Lower leg skin (tissue), 3 donors: ENCODE data around the gene MLEC.

Experiments used
- CTCF ChIP-seq, 3 donors: fragments of 450-650 bp; IDR thresholded peaks; one replicate each; pipeline ENCODE4 v1.5.1; 2016; ENCODE audit warnings: antibody characterized with exemption in 3 of 3, mild to moderate bottlenecking in 3 of 3, moderate library complexity in 2 of 3
- POLR2A ChIP-seq, 2 donors: fragments of 450-650 bp; IDR thresholded peaks; one replicate each; pipeline ENCODE4 v1.6.1; 2016 to 2017; ENCODE audit warnings: antibody characterized with exemption in 2 of 2, mild to moderate bottlenecking in 1 of 2, moderate library complexity in 1 of 2

GRCh38 chr12:120686690-120687577 is at the start of gene MLEC:
- TF ChIP-seq POLR2A (IDR thresholded peaks at IDR 0.05), result no peak
- no peak for TF ChIP-seq CTCF (IDR thresholded peaks at IDR 0.05)
